ENCODE data around the gene TMPRSS15. TPM values are rescaled to one million over a fixed set of nuclear protein-coding genes. Genes with fewer than 3 reads are reported as not detected.
"Not testable (repeated sequence)": the region's sequence is repeated elsewhere in the genome, so short reads cannot be mapped to it uniquely, and the experiment has no call there.

Gene TMPRSS15
- polyA plus RNA-seq (2014; cell fraction: cytosol; rRNA removed) = 0.50 and 2.3 TPM in 2 replicates
- 0.17 and 0.21 TPM in 2 replicates for polyA plus RNA-seq (2014; cell fraction: nucleus; rRNA removed)

- DNase-seq (ENCODE audit: low spot score) = no peak
These were observed at the start of gene TMPRSS15 for GRCh38 chr21:18403735-18404450. TSS of gene TMPRSS15 (minus strand) at chr21:18403785. CDS start at chr21:18403622, 163 bp downstream.

GRCh38 chr21:18451670-18452069, 48.1 kb upstream of the TMPRSS15 start:
- no peak for DNase-seq (ENCODE audit: low spot score)

- DNase-seq (ENCODE audit: low spot score) = no peak
These were observed 46.3 kb upstream of the TMPRSS15 start for GRCh38 chr21:18449605-18450550.

DNA sequence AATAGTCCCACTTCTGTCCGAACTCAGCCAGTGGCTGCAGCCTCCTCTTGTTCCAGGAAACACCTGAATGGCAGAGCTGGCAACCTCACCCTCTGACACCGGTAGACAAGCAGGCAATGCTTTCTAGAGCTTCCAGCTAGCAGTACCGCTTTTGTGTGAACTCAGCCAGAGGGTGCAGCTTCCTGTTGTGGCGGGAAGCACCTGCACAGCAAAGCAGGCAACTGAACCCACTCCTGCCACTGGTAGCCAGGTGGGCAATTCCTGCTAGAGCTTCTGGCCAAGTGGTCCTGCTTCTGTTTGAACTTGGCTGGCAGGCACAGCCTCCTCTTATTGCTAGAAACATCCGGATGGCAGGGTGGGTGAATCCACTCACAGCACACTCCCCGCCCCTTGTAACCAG, 40.1 kb upstream of the TMPRSS15 start:
- no peak for DNase-seq (ENCODE audit: low spot score)

- DNase-seq (ENCODE audit: low spot score) = peak; percentile 5
These were observed 39.5 kb upstream of the TMPRSS15 start for GRCh38 chr21:18443085-18443484.

GRCh38 chr21:18430341-18430740, 26.8 kb upstream of the TMPRSS15 start:
- DNase-seq (ENCODE audit: low spot score) = no peak

GRCh38 chr21:18424276-18424675, 20.7 kb upstream of the TMPRSS15 start:
- DNase-seq (ENCODE audit: low spot score) = no peak

GRCh38 chr21:18417141-18417790, 13.7 kb upstream of the TMPRSS15 start:
- peak; percentile 95 for DNase-seq (ENCODE audit: low spot score)

DNA sequence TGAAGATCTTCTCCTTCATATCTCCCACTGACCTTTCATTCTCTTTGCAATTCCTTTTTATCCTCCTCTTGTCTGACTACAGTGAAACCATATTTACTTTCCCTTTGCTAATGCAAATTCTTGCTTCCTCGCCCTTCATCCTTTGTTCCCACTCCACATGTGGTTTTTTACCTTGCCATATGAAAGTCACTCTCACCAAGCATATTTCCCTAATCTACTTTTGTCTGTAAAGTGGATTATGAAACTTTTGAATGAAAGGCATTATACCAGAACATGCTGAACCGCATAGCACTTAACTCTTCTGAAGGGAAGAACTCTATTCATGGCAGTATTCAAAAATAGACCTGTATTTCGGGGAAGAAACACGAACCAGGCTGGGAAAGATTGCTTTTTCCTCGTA, 8.0 kb upstream of the TMPRSS15 start:
- no peak for DNase-seq (ENCODE audit: low spot score)

DNA sequence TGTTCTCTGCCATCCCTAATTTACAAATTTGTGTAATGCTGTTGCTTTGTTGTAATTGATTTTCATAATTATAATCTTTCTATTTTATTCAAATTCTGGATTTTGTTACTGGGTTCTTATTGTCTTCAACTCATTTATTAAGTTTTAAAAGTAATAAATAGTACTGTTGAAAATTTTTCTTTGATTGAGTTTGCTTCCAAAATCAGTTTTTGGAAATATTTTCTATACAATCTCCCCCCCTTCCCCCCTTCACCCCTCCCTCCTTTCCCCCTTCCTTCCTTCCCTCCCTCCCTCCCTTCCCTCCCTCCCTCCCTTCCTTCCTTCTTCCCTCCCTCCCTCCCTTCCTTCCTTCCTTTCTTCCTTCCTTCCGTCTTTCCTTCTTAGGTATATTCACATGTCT, 6.0 kb upstream of the TMPRSS15 start:
- DNase-seq (ENCODE audit: low spot score) = no peak

DNA sequence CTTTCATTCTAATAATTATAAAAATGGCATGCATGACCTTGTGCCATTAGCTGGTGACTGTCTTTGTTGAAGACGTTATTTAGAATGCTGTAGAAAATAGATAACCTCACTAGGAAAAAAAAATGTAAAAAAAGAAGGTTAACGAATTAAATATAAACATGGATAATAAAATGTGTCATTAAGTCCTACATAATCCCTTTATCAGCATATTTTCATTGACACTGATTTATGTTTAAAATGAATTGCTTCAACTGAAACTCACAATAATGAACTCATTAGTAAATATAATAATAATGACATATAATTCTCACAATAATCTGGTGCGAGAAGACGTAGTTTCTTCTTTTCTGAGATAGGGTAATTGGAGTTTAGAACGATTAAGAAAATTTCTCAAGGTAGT, 4.7 kb downstream of the TMPRSS15 start:
- DNase-seq (ENCODE audit: low spot score) = no peak

DNA sequence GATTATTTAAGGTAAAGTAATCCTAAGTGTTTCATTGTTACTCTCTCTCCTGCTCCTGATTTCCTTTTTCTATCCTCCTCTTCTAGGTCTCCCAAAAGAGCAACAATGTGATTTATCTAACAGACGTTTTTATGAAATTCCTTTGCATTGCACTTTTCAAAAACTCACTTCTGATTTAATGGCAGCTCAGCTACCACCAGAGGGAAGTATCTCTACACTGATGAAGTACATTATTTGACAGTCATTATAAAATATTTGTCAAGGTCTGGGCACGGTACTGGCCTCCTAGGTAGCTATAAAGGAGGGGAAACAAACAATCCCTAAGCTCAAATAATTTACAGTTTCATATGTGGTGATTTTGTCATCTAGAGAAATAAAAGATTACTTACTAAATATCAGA, 15.6 kb downstream of the TMPRSS15 start:
- no peak for DNase-seq (ENCODE audit: low spot score)

- DNase-seq (ENCODE audit: low spot score) = peak; percentile 28
These were observed 18.8 kb downstream of the TMPRSS15 start for GRCh38 chr21:18384771-18385170.

- DNase-seq (ENCODE audit: low spot score) = not testable (repeated sequence)
These were observed 20.5 kb downstream of the TMPRSS15 start for GRCh38 chr21:18382934-18383619.

GRCh38 chr21:18382141-18382540, 21.4 kb downstream of the TMPRSS15 start:
- DNase-seq (ENCODE audit: low spot score) = no peak

GRCh38 chr21:18373606-18374005, 30.0 kb downstream of the TMPRSS15 start:
- no peak for DNase-seq (ENCODE audit: low spot score)

- DNase-seq (ENCODE audit: low spot score) = peak; percentile 31
These were observed 33.3 kb downstream of the TMPRSS15 start for GRCh38 chr21:18370301-18370700.

- peak; percentile 60 for DNase-seq (ENCODE audit: low spot score)
These were observed 34.5 kb downstream of the TMPRSS15 start for GRCh38 chr21:18369115-18369514.

- no peak for DNase-seq (ENCODE audit: low spot score)
These were observed 35.4 kb downstream of the TMPRSS15 start for GRCh38 chr21:18368205-18368604.

GRCh38 chr21:18356801-18357200, 46.8 kb downstream of the TMPRSS15 start:
- DNase-seq (ENCODE audit: low spot score) = no peak

DNA sequence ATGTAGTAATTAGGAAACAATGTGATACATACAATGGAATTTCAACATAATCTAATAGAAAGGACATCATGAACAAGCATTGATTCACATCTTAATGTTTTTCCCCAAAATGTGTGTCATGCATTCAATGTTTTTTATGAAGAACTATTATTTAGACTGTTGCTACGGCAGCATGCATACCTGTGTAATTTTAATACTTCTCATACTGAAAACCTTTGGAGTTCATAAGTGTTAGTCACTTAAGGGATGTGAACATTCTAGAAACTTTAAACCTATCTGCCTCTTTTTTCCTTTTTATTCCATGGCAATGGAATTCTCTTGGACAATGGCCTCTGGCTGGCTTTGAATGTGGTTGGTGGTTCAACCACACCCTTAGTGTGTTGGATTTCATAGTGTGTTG, 48.6 kb downstream of the TMPRSS15 start:
- DNase-seq (ENCODE audit: low spot score) = no peak
